ENCODE results near the gene ZBTB1.

ZBTB1 gene

GRCh38 chr14:64572386-64573104 lies 68.0 kb downstream of the ZBTB1 start:
- DNase-seq, result no peak

- no peak for DNase-seq
Observed at GRCh38 chr14:64573109-64573508, 68.5 kb downstream of the ZBTB1 start.
